Measurements from ENCODE around the gene SCUBE2. TPM values are rescaled to one million over a fixed set of nuclear protein-coding genes. Genes with fewer than 3 reads are reported as not detected.

The SCUBE2 gene
- total RNA-seq, 4 donors from 2014 or later = 0.24 to 3.6 (median 2.3) TPM

GRCh38 chr11:9005087-9005486 is 86.3 kb downstream of the SCUBE2 start:
- H3K4me3 ChIP-seq = no peak overlapping the region
- no peak for ATAC-seq
- DNase-seq = no peak
- in situ Hi-C loops (cut with MboI; ENCODE audit: low sequenced_read_pairs in 4 of 4) (loop anchor here in 2 of 4 donors (25.0 kb wide), 1 partner anchor 482 kb away; no protein-coding TSS in a partner anchor), intact Hi-C loops (cut with DNase I; ENCODE audit: low total_unique reads) (no loop called here)
- H3K36me3 ChIP-seq = no peaks in the 10 kb centered on the region
- no peaks in the 10 kb centered on the region for H3K9me3 ChIP-seq
- H3K4me1 ChIP-seq = peaks cover 10 to 12% of the 10 kb centered on the region in 2 donors
- peaks cover 33 to 43% (median 35%) of the 10 kb centered on the region in 3 donors for H3K27me3 ChIP-seq
- no peak overlapping the region for H3K27ac ChIP-seq
- no peak for TF ChIP-seq POLR2A (IDR thresholded peaks at IDR 0.05)
- no peak for TF ChIP-seq CTCF (IDR thresholded peaks at IDR 0.05 in 4 of 5, conservative IDR thresholded peaks at IDR 0.05 in 1 of 5)

GRCh38 chr11:9004183-9004926 is 87.0 kb downstream of the SCUBE2 start:
- TF ChIP-seq POLR2A (IDR thresholded peaks at IDR 0.05) = no peak
- TF ChIP-seq CTCF (IDR thresholded peaks at IDR 0.05 in 4 of 5, conservative IDR thresholded peaks at IDR 0.05 in 1 of 5) = no peak
- no peak for DNase-seq
- Histone ChIP-seq H3K4me1 (peaks cover 10 to 12% of the 10 kb centered on the region in 2 donors), H3K27ac (no peak overlapping the region), H3K9me3 (no peaks in the 10 kb centered on the region), H3K4me3 (peak overlapping the region; percentile 37 to 83 (median 55)), H3K27me3 (peaks cover 33 to 46% (median 35%) of the 10 kb centered on the region in 3 donors), H3K36me3 (no peaks in the 10 kb centered on the region)
- intact Hi-C loops (cut with DNase I; ENCODE audit: low total_unique reads) (no loop called here), in situ Hi-C loops (cut with MboI; ENCODE audit: low sequenced_read_pairs in 4 of 4) (loop anchor here in 2 of 4 donors (25.0 kb wide), 1 partner anchor 483 kb away; no protein-coding TSS in a partner anchor)
- peak in 1 of 2 donors; percentile 23 for ATAC-seq

GRCh38 chr11:9003573-9004182 is 87.7 kb downstream of the SCUBE2 start, which contains the start of gene NRIP3:
NRIP3 (minus strand) TSS chr11:9004001; CDS start chr11:9003935, 66 bp downstream.
- H3K27me3 ChIP-seq = peaks cover 33 to 51% (median 35%) of the 10 kb centered on the region in 3 donors
- ATAC-seq (peak; percentile 68 to 82), DNase-seq (peak; percentile 29 to 30)
- H3K9me3 ChIP-seq = no peaks in the 10 kb centered on the region
- peaks cover 10 to 12% of the 10 kb centered on the region in 2 donors for H3K4me1 ChIP-seq
- H3K36me3 ChIP-seq = no peaks in the 10 kb centered on the region
- H3K27ac ChIP-seq = no peak within 1 kb of the TSS
- TF ChIP-seq CTCF (IDR thresholded peaks at IDR 0.05 in 4 of 5, conservative IDR thresholded peaks at IDR 0.05 in 1 of 5) (no peak), POLR2A (IDR thresholded peaks at IDR 0.05) (peak in 1 of 2 donors; percentile 46)
- intact Hi-C loops (cut with DNase I; ENCODE audit: low total_unique reads) (no loop called here), in situ Hi-C loops (cut with MboI; ENCODE audit: low sequenced_read_pairs in 4 of 4) (loop anchor here in 2 of 4 donors (25.0 kb wide), 1 partner anchor 484 kb away; no protein-coding TSS in a partner anchor)
- H3K4me3 ChIP-seq = peak within 1 kb of the TSS; percentile 37 to 83 (median 55)

DNA sequence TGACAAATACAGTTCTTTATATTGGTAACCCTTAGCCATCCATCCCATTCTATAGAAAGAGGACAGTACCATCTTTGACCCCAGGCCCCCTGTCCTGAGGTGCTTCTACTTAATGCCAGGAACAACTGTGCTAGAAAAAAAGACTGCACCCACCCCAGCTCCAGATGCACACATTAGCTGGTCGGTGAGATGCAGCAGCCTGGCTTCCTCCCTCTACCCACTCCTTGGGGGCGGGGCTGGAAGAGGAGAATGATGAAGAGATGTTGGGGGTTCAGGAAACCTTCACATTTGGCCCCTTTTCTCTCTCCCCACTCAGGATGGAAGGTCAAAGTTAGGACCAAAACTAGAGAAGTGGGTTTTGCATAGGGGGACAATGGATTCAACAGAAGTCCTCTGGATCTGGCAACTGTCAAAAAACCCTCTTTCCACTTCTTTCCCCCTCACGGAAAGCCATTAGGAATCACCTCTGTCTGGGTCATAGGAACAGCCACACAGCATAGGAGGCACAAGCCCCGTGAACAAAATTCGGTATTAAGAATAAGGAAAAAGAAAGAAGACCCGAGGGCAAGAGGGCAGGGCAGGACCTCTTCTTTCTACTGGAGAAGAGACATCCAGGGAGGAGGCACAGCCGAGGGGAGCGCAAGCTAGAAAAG is 88.4 kb downstream of the SCUBE2 start:
- ATAC-seq = no peak
- DNase-seq = no peak
- Histone ChIP-seq H3K36me3 (no peaks in the 10 kb centered on the region), H3K9me3 (no peaks in the 10 kb centered on the region), H3K27ac (no peak overlapping the region), H3K27me3 (peaks cover 33 to 51% (median 35%) of the 10 kb centered on the region in 3 donors), H3K4me1 (peaks cover 10 to 12% of the 10 kb centered on the region in 2 donors), H3K4me3 (peak overlapping the region; percentile 37 to 83 (median 55))
- intact Hi-C loops (cut with DNase I; ENCODE audit: low total_unique reads) = no loop called here
- in situ Hi-C loops (cut with MboI; ENCODE audit: low sequenced_read_pairs in 4 of 4) = loop anchor here in 2 of 4 donors (25.0 kb wide), 1 partner anchor 484 kb away; no protein-coding TSS in a partner anchor
- TF ChIP-seq CTCF (IDR thresholded peaks at IDR 0.05 in 4 of 5, conservative IDR thresholded peaks at IDR 0.05 in 1 of 5) = no peak
- no peak for TF ChIP-seq POLR2A (IDR thresholded peaks at IDR 0.05)
